Tibial nerve (tissue), 3 donors: ENCODE data around the gene PRCD.

Experiments used
- POLR2A ChIP-seq, 2 donors: fragments of 450-650 bp; IDR thresholded peaks; one replicate each; pipeline ENCODE4 v1.6.1; 2017; ENCODE audit warnings: antibody characterized with exemption in 2 of 2, mild to moderate bottlenecking in 2 of 2, moderate library complexity in 2 of 2
- TF ChIP-seq, protein P1 (sequence below), 5 experiments: fragments of 200-600 bp in 3 of 5; fragments of 450-650 bp in 2 of 5; sonication (generic) in 3 of 5; IDR thresholded peaks; one replicate each; pipeline ENCODE4 v1.5.1; 2016 to 2019; ENCODE audit warnings: antibody characterized with exemption in 5 of 5, mild to moderate bottlenecking in 3 of 5, moderate library complexity in 2 of 5

DNA sequence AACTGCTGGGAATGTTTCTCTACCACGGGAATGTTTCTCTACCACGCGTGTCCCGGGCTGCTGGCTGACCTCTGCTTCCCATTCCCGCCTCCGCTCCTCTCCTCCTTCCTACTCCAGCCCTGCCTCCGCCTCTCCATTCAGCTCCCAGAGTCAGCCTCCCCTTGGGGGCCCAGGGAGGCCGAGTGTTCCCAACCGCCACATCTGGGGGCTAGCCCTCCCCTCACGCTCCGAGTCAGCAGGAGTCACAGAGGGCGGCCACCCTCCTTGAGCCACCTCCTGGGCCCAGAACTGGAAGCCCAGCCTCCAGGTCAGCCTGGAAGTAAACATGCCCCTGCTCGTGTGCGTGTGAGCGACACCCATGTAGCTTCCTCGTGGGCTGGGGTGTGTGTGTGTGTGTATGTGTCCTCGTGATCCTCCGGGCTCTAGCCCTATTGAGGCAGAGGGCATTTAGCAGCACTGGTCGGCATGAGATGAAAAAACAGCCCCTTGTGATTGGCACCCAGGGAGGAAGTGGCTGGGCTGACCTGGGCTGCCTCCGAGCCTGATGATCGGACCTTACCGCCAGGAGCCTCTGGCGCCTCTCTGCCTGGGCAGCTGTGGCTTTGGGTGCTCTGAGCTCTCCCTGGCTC lies 9.6 kb upstream of the PRCD start:
- TF ChIP-seq POLR2A (IDR thresholded peaks at IDR 0.05): no peak
- TF ChIP-seq, protein P1, sequence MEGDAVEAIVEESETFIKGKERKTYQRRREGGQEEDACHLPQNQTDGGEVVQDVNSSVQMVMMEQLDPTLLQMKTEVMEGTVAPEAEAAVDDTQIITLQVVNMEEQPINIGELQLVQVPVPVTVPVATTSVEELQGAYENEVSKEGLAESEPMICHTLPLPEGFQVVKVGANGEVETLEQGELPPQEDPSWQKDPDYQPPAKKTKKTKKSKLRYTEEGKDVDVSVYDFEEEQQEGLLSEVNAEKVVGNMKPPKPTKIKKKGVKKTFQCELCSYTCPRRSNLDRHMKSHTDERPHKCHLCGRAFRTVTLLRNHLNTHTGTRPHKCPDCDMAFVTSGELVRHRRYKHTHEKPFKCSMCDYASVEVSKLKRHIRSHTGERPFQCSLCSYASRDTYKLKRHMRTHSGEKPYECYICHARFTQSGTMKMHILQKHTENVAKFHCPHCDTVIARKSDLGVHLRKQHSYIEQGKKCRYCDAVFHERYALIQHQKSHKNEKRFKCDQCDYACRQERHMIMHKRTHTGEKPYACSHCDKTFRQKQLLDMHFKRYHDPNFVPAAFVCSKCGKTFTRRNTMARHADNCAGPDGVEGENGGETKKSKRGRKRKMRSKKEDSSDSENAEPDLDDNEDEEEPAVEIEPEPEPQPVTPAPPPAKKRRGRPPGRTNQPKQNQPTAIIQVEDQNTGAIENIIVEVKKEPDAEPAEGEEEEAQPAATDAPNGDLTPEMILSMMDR (IDR thresholded peaks at IDR 0.05): peak in 1 of 5 experiments; percentile 7
